Vagina (tissue), 2 donors: ENCODE results near the gene MARK3. TPM values are rescaled to one million over a fixed set of nuclear protein-coding genes. Genes with fewer than 3 reads are reported as not detected.

Experiments used
- DNase-seq, 2 donors: peaks; one replicate each; pipeline ENCODE4 v3.0.0-alpha.2; 2017; ENCODE audit errors: extremely low spot score in 2 of 2
- H3K27ac ChIP-seq: fragments of 200-600 bp; sonication (generic); one replicate; pipeline ENCODE4 v1.5.1; 2019
- H3K27me3 ChIP-seq: fragments of 200-600 bp; sonication (generic); one replicate; pipeline ENCODE4 v1.5.1; 2019
- H3K36me3 ChIP-seq, 2 donors: fragments of 200-600 bp; sonication (generic); one replicate each; pipeline ENCODE4 v1.5.1; 2017 to 2019
- H3K4me1 ChIP-seq: fragments of 200-600 bp; sonication (generic); one replicate; pipeline ENCODE4 v1.5.1; 2019
- H3K4me3 ChIP-seq, 2 donors: fragments of 200-600 bp; sonication (generic); 1 replicate in 1 of 2; 2 replicates in 1 of 2; pipeline ENCODE4 v1.5.1; 2016 to 2019
- H3K9me3 ChIP-seq: fragments of 200-600 bp; sonication (generic); one replicate; pipeline ENCODE4 v1.5.1; 2019
- CTCF ChIP-seq, 3 experiments: fragments of 450-650 bp in 2 of 3; fragments of 200-600 bp in 1 of 3; sonication (generic) in 1 of 3; IDR thresholded peaks; one replicate each; pipeline ENCODE4 v1.5.1; 2017 to 2019; ENCODE audit warnings: antibody characterized with exemption in 3 of 3, mild to moderate bottlenecking in 2 of 3, moderate library complexity in 2 of 3
- POLR2A ChIP-seq, 2 donors: fragments of 450-650 bp; IDR thresholded peaks; one replicate each; pipeline ENCODE4 v1.6.1; 2017; ENCODE audit warnings: antibody characterized with exemption in 2 of 2, mild to moderate bottlenecking in 2 of 2, moderate library complexity in 2 of 2
- POLR2AphosphoS5 ChIP-seq, 2 donors: sonication (generic); formaldehyde crosslinking; IDR thresholded peaks; one replicate each; pipeline ENCODE4 v1.9.0; 2017; ENCODE audit warnings: antibody characterized with exemption in 2 of 2, mild to moderate bottlenecking in 2 of 2, low read depth in 1 of 2; ENCODE audit not compliant: insufficient read depth in 1 of 2
- intact Hi-C: fragments of 100-400 bp; cut with DNase I; formaldehyde crosslinking; loops from one replicate; pipeline ENCODE4 v1.15.1; 2023
- total RNA-seq: library from RNA; depleted of rRNA; stranded (reverse); fragments of >200 nt; gene quantifications from one replicate; pipeline ENCODE4 v1.2.3, GENCODE V29; 2016

MARK3 gene
- total RNA-seq, 1 donor from 2014 or later = 77.6 TPM

- H3K27me3 ChIP-seq = no peaks in the 10 kb centered on the region
- no peak overlapping the region for H3K4me3 ChIP-seq
- H3K36me3 ChIP-seq = no peaks in the 10 kb centered on the region
- no peak for DNase-seq
- no peaks in the 10 kb centered on the region for H3K9me3 ChIP-seq
- intact Hi-C loops = loop anchor here (5.0 kb wide), 1 partner anchor 45 kb away; no protein-coding TSS in a partner anchor
- TF ChIP-seq POLR2A (IDR thresholded peaks at IDR 0.05) (no peak), CTCF (IDR thresholded peaks at IDR 0.05) (peak; percentile 95 to 98 (median 95)), POLR2AphosphoS5 (IDR thresholded peaks at IDR 0.05; ENCODE audit: insufficient read depth in 1 of 2, low read depth in 1 of 2) (peak in 1 of 2 donors; percentile 37)
- peaks cover 68% of the 10 kb centered on the region for H3K4me1 ChIP-seq
- no peak overlapping the region for H3K27ac ChIP-seq
These were observed 161.6 kb downstream of the MARK3 start for GRCh38 chr14:103546652-103547454.

GRCh38 chr14:103547455-103547940, 162.3 kb downstream of the MARK3 start:
- H3K9me3 ChIP-seq = no peaks in the 10 kb centered on the region
- no peaks in the 10 kb centered on the region for H3K36me3 ChIP-seq
- no peak overlapping the region for H3K27ac ChIP-seq
- no peak for DNase-seq
- no peak overlapping the region for H3K4me3 ChIP-seq
- intact Hi-C loops = loop anchor here (5.0 kb wide), 1 partner anchor 45 kb away; no protein-coding TSS in a partner anchor
- H3K4me1 ChIP-seq = peaks cover 68% of the 10 kb centered on the region
- TF ChIP-seq POLR2AphosphoS5 (IDR thresholded peaks at IDR 0.05; ENCODE audit: insufficient read depth in 1 of 2, low read depth in 1 of 2) (no peak), CTCF (IDR thresholded peaks at IDR 0.05) (no peak), POLR2A (IDR thresholded peaks at IDR 0.05) (no peak)
- H3K27me3 ChIP-seq = no peaks in the 10 kb centered on the region

GRCh38 chr14:103547941-103548462, 162.8 kb downstream of the MARK3 start:
- intact Hi-C loops = loop anchor here (5.0 kb wide), 1 partner anchor 46 kb away; no protein-coding TSS in a partner anchor
- DNase-seq = no peak
- H3K27ac ChIP-seq = no peak overlapping the region

GRCh38 chr14:103548463-103549351, 163.5 kb downstream of the MARK3 start:
- Histone ChIP-seq H3K27ac (peak overlapping the region; percentile 87), H3K4me3 (no peak overlapping the region), H3K4me1 (peaks cover 61% of the 10 kb centered on the region), H3K36me3 (no peaks in the 10 kb centered on the region), H3K27me3 (no peaks in the 10 kb centered on the region), H3K9me3 (no peaks in the 10 kb centered on the region)
- TF ChIP-seq POLR2AphosphoS5 (IDR thresholded peaks at IDR 0.05; ENCODE audit: insufficient read depth in 1 of 2, low read depth in 1 of 2) (no peak), CTCF (IDR thresholded peaks at IDR 0.05) (no peak), POLR2A (IDR thresholded peaks at IDR 0.05) (no peak)
- intact Hi-C loops = loop anchor here (5.0 kb wide), 1 partner anchor 46 kb away; no protein-coding TSS in a partner anchor
- no peak for DNase-seq

More at GRCh38 chr14:103547941-103548462, 162.8 kb downstream of the MARK3 start:
- Histone ChIP-seq H3K9me3 (no peaks in the 10 kb centered on the region), H3K4me1 (peaks cover 68% of the 10 kb centered on the region), H3K27me3 (no peaks in the 10 kb centered on the region), H3K36me3 (no peaks in the 10 kb centered on the region), H3K4me3 (no peak overlapping the region)
- no peak for TF ChIP-seq POLR2A (IDR thresholded peaks at IDR 0.05)
- no peak for TF ChIP-seq CTCF (IDR thresholded peaks at IDR 0.05)
- no peak for TF ChIP-seq POLR2AphosphoS5 (IDR thresholded peaks at IDR 0.05; ENCODE audit: insufficient read depth in 1 of 2, low read depth in 1 of 2)
